K562 (cell line): ENCODE results near the gene RAP2C.

ENCODE experiments used
- CREB1 ChIP-seq, 2 experiments: sonication (generic) in 1 of 2; formaldehyde crosslinking in 1 of 2; IDR thresholded peaks; 2 replicates each; pipeline versions ENCODE4 v1.6.1 to v1.8.0; 2012 to 2022; ENCODE audit warnings: inconsistent platforms in 1 of 2, mild to moderate bottlenecking in 1 of 2, missing genetic modification reagents in 1 of 2, moderate library complexity in 1 of 2
- CTCF ChIP-seq, 3 experiments: IDR thresholded peaks in 2 of 3; conservative IDR thresholded peaks in 1 of 3; 2 replicates each; pipeline ENCODE4 v1.5.1; 2011 to 2012; ENCODE audit warnings: low read length in 3 of 3, mild to moderate bottlenecking in 3 of 3, control low read depth in 2 of 3, improper control_type of control experiment in 1 of 3, inconsistent platforms in 1 of 3, low read depth in 1 of 3, mixed read lengths in 1 of 3, moderate library complexity in 1 of 3; ENCODE audit not compliant: insufficient read depth in 2 of 3
- EZH2 ChIP-seq: IDR thresholded peaks from 2 replicates; pipeline ENCODE4 v1.6.1; 2012; ENCODE audit warnings: low read depth, mild to moderate bottlenecking, inconsistent platforms, low read length, borderline replicate concordance
- MAX ChIP-seq: sonication (generic); formaldehyde crosslinking; IDR thresholded peaks from 2 replicates; pipeline ENCODE4 v1.9.0; 2022; ENCODE audit warnings: mild to moderate bottlenecking, missing genetic modification reagents
- POLR2AphosphoS5 ChIP-seq: IDR thresholded peaks from 2 replicates; pipeline ENCODE4 v1.6.1; 2011; ENCODE audit warnings: mild to moderate bottlenecking, low read depth, low read length, moderate library complexity; ENCODE audit not compliant: control insufficient read depth, insufficient read depth
- PRDM10 ChIP-seq: fragments of 450-650 bp; IDR thresholded peaks from 2 replicates; pipeline ENCODE4 v1.6.1; 2018; ENCODE audit not compliant: partially characterized antibody
- RCOR1 ChIP-seq, 2 experiments: IDR thresholded peaks; 2 replicates each; pipeline ENCODE4 v1.6.1; 2012; ENCODE audit warnings: low read depth in 2 of 2, low read length in 2 of 2, borderline replicate concordance in 1 of 2, improper control_type of control experiment in 1 of 2
- SMARCA4 ChIP-seq: fragments of 450-650 bp; IDR thresholded peaks from 2 replicates; pipeline ENCODE4 v1.6.1; 2016
- ZBTB49 ChIP-seq: sonication (generic); formaldehyde crosslinking; IDR thresholded peaks from 2 replicates; pipeline ENCODE4 v1.8.0; 2022; ENCODE audit warnings: missing genetic modification reagents, mild to moderate bottlenecking, borderline replicate concordance

GRCh38 chrX:132187451-132187850 lies 31.8 kb downstream of the RAP2C start:
- TF ChIP-seq CTCF (IDR thresholded peaks at IDR 0.05 in 2 of 3, conservative IDR thresholded peaks at IDR 0.05 in 1 of 3; ENCODE audit: insufficient read depth in 2 of 3, low read depth in 1 of 3, low read length in 3 of 3) = no peak
- no peak for TF ChIP-seq EZH2
- TF ChIP-seq PRDM10 = no peak
- TF ChIP-seq CREB1 (IDR thresholded peaks at IDR 0.05) = no peak
- TF ChIP-seq CREB1 (CRISPR knock-in tag; IDR thresholded peaks at IDR 0.05) = no peak
- no peak for TF ChIP-seq POLR2AphosphoS5
- TF ChIP-seq ZBTB49 (CRISPR knock-in tag) = no peak
- no peak for TF ChIP-seq RCOR1 (IDR thresholded peaks at IDR 0.05; ENCODE audit: borderline replicate concordance in 1 of 2, low read depth in 2 of 2, low read length in 2 of 2)
- TF ChIP-seq SMARCA4 = no peak
- no peak for TF ChIP-seq MAX (CRISPR knock-in tag)
